ENCODE data around the gene BTBD16.

GRCh38 chr10:122269059-122269687 is 1.9 kb upstream of the BTBD16 start:
- TF ChIP-seq CTCF (IDR thresholded peaks at IDR 0.05) (no peak), EP300 (IDR thresholded peaks at IDR 0.05) (no peak), POLR2A (IDR thresholded peaks at IDR 0.05) (no peak)

All from tibial nerve (tissue), 4 donors.